GM12801 (cell line): Measurements from ENCODE around the gene RTKN2.

Source experiments
- TF ChIP-seq, protein P1 (sequence below): IDR thresholded peaks from one replicate; pipeline ENCODE4 v1.5.1; 2011; ENCODE audit warnings: control low read depth; ENCODE audit not compliant: insufficient read length; ENCODE audit errors: extremely low read depth

Gene RTKN2

DNA sequence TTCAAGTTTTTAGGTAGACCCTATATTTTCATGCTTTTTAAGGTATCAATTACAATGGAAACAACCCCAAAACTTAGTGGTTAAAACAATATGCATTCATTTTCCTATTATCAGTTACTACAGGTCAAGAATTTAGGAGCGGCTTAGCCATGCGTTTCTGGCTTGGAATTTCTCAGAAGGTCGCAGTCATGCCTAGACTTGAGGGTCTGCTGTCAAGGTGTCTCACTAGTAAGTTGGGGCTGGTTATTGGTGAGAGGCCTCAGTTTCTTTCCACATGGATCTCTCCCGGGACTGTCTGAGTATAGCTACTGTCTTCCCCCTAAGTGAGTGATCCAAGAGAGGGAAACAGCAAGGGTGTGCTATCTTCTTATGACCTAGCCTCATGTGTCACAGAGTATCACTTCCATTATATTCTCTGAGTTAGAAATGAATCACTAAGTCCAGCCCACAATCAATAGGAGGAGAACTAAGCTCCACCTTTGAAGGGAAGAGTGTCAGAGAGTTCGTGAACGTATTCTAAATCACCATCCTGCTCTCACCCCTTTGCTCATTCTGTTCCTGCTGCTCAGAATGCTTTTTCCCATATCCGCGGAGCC is 80.5 kb downstream of the RTKN2 start:
- TF ChIP-seq, protein P1, sequence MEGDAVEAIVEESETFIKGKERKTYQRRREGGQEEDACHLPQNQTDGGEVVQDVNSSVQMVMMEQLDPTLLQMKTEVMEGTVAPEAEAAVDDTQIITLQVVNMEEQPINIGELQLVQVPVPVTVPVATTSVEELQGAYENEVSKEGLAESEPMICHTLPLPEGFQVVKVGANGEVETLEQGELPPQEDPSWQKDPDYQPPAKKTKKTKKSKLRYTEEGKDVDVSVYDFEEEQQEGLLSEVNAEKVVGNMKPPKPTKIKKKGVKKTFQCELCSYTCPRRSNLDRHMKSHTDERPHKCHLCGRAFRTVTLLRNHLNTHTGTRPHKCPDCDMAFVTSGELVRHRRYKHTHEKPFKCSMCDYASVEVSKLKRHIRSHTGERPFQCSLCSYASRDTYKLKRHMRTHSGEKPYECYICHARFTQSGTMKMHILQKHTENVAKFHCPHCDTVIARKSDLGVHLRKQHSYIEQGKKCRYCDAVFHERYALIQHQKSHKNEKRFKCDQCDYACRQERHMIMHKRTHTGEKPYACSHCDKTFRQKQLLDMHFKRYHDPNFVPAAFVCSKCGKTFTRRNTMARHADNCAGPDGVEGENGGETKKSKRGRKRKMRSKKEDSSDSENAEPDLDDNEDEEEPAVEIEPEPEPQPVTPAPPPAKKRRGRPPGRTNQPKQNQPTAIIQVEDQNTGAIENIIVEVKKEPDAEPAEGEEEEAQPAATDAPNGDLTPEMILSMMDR = no peak

DNA sequence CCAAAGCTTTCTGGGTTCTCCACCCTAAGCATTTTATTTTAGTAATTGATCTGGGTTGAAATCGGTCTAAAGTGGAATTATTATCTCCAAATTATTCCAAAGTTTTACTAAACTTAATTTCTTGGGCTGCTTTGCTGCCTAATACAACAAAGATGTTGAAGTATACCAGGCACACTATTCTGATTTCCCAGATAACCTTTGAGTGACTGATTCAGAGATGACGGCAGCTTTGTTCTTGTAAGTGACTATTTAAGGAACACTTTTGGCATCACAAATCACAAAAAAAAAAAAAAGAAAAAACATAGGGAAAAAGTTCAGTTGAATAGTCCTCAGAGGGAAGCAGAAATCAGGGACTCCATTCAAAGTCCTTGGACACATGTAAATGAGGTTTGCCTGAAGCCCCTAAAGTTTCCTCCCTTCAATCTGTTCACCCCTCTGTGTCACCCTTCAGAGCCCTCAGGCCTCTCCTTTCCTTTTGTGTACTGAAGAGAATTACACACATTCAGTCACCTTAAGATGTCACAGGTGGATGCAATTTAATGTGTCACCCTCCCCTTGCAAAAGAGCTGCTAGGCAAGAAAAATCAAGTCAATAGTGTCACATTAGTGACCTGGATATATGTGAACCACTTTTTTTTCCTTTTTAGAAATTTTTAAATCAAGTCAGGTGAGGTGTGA is 81.5 kb downstream of the RTKN2 start:
- TF ChIP-seq, protein P1 = no peak

DNA sequence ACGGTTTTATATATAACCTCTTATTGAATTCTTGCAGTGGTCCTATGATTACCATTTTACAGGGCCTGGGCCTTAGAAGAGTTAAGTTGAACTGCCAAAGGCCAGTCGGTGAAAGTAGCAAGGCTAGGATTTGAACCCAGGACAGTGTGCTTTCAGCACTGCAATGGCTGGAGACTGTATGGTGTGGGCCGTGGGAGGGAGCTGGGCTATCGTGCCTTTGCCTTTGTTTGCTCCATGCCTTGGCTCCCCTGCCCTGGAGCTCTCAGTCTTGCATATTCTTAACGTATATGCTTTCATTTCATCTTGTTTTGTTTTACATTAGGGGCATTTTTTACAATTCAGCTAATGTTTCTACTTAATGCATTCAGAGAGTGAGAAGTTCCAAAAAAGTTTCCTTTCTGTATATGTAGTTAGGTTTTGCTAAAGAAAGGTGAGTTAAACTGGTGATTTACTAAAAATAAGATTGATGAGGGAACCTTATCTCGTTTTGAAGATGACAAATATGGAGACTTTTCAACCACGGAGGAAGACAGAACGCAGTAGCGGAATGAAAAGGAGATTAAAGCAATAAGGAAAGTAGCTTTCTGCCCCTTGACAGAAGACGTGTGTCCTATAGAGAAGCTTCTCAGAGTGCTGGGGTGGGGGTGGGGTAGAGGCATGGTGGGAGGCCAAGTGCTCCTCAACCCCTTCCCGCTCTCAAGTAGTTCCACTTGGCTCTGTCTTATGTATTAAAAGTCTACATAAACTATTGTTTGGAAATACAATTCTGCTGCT is 82.5 kb downstream of the RTKN2 start:
- TF ChIP-seq, protein P1 = no peak

DNA sequence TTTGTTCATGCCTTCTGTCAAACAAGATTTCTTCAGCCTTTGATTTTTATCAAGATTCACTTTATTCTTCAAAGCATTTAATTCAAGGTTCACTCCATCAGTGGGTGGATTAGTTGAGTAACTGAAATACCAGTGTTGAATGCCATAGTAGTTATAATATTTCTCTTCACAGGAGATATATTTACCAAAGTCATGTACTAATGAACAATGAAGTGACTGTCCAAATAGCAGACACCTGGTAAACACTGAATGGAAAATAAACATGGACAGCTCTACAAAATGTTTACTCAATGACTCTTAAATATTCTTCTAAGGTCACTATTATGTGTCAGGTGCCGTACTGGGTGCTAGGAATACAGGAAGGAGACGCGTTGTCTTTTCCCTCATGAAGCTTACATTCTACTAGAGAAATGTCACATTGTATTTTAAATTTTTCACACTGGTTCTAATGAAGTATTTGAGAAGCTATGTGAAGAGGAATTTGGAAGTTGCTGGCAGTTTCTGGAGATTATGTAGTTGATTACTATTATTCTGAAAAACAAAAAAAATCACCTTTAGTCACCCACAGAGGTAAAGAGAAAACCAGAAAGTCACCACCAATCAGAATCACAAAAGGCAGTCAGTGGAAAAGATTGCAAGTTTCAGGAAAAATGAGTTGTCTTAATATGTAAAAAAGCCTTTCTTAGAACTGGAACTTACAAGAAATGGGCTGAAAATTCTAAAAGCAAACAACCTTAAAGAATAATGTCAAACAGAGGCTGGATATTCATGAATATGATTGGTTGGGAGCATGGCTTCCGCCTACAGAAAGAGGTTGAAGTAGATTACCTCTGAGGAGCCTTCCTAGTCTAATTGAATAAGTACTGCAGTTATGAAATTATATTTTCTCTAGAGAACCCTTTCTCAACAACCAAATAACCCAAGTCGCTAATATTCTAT is 84.5 kb downstream of the RTKN2 start:
- TF ChIP-seq, protein P1 = no peak

DNA sequence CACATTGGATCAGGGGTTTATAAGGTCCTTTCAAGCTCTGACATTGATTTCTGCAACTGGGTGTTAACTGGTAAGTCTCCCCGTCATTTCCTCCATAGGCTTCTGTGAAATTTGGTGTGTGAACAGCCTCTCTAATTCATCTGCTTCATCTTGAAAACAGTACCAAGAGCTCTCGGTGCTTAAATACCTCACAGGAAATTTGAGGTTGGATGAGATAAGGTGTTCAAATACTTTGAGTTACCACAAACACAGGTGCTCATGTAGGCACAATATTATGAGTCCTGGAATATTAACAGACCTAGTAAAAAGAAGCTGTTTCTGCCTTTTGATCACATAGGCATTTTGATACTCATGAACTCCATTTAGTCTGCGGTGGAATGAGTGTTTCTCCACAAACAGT is 85.2 kb downstream of the RTKN2 start:
- TF ChIP-seq, protein P1 = no peak

DNA sequence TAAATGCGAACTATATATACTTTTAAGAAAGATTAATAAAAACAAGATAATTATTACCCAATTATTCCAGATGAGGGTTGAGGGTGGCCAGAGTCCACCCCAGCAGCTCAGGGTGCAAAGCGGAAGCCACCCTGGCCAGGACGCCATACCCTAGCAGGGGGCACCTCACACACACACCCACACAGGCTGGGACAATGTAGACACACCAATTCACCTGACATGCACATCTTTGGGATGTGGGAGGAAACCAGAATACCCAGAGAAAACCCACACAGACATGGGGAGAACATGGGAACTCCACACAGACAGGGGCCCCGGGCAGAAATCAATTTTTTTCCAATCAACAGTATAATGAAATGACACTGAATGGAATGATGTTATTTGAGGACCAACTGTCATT is 86.0 kb downstream of the RTKN2 start:
- TF ChIP-seq, protein P1 = no peak
